GM11168 (cell line): ENCODE measurements around the gene SEMA6D.

Experiments
- in situ Hi-C: fragments of 300-500 bp; cut with MboI; formaldehyde crosslinking; loops from one replicate; pipeline ENCODE4 v1.12.0; 2022; ENCODE audit warnings: low sequenced_read_pairs; ENCODE audit not compliant: unreplicated experiment

Gene SEMA6D

GRCh38 chr15:47738144-47738825 lies 21.0 kb downstream of the SEMA6D start:
- in situ Hi-C loops = loop anchor here (10.0 kb wide), 1 partner anchor 237 kb away; no protein-coding TSS in a partner anchor

- in situ Hi-C loops = no loop called here
These were observed 23.8 kb downstream of the SEMA6D start for GRCh38 chr15:47741082-47741481.

GRCh38 chr15:47741907-47742306 lies 24.6 kb downstream of the SEMA6D start:
- in situ Hi-C loops = no loop called here

GRCh38 chr15:47742334-47742733 lies 25.0 kb downstream of the SEMA6D start:
- in situ Hi-C loops = no loop called here

GRCh38 chr15:47742742-47743141 lies 25.4 kb downstream of the SEMA6D start:
- in situ Hi-C loops = no loop called here

- in situ Hi-C loops = no loop called here
These were observed 26.1 kb downstream of the SEMA6D start for GRCh38 chr15:47743385-47743784.

GRCh38 chr15:47743886-47744285 lies 26.6 kb downstream of the SEMA6D start:
- in situ Hi-C loops = no loop called here

GRCh38 chr15:47744496-47744895 lies 27.2 kb downstream of the SEMA6D start:
- in situ Hi-C loops = no loop called here

GRCh38 chr15:47744973-47745372 lies 27.7 kb downstream of the SEMA6D start:
- in situ Hi-C loops = no loop called here

- in situ Hi-C loops = no loop called here
These were observed 29.2 kb downstream of the SEMA6D start for GRCh38 chr15:47746516-47746915.

GRCh38 chr15:47750030-47750739 lies 32.9 kb downstream of the SEMA6D start:
- in situ Hi-C loops = no loop called here

- in situ Hi-C loops = no loop called here
These were observed 33.5 kb downstream of the SEMA6D start for GRCh38 chr15:47750740-47751262.

- in situ Hi-C loops = no loop called here
These were observed 36.3 kb downstream of the SEMA6D start for GRCh38 chr15:47753591-47753990.

- in situ Hi-C loops = no loop called here
These were observed 37.0 kb downstream of the SEMA6D start for GRCh38 chr15:47754312-47754711.

- in situ Hi-C loops = no loop called here
These were observed 38.6 kb downstream of the SEMA6D start for GRCh38 chr15:47755941-47756340.

- in situ Hi-C loops = no loop called here
These were observed 39.6 kb downstream of the SEMA6D start for GRCh38 chr15:47756872-47757271.

GRCh38 chr15:47757331-47757730 lies 40.0 kb downstream of the SEMA6D start:
- in situ Hi-C loops = no loop called here

- in situ Hi-C loops = no loop called here
These were observed 45.3 kb downstream of the SEMA6D start for GRCh38 chr15:47762621-47763020.

- in situ Hi-C loops = no loop called here
These were observed 47.4 kb downstream of the SEMA6D start for GRCh38 chr15:47764666-47765065.

- in situ Hi-C loops = no loop called here
These were observed 49.1 kb downstream of the SEMA6D start for GRCh38 chr15:47766406-47766805.

GRCh38 chr15:47767035-47767434 lies 49.7 kb downstream of the SEMA6D start:
- in situ Hi-C loops = no loop called here

- in situ Hi-C loops = no loop called here
These were observed 51.4 kb downstream of the SEMA6D start for GRCh38 chr15:47768735-47769134.
